GM23248 (cell line): ENCODE results near the gene ADGRL1.

Experiments used
- EZH2 ChIP-seq: fragments of 200-600 bp; sonication (generic); IDR thresholded peaks from 2 replicates; pipeline ENCODE4 v1.6.1; 2018; ENCODE audit warnings: antibody characterized with exemption, mild to moderate bottlenecking; ENCODE audit not compliant: insufficient read depth, poor library complexity, severe bottlenecking
- EZH2phosphoT487 ChIP-seq: fragments of 200-600 bp; sonication (generic); IDR thresholded peaks from 2 replicates; pipeline ENCODE4 v1.6.1; 2018; ENCODE audit warnings: antibody characterized with exemption, moderate library complexity, mild to moderate bottlenecking, low read depth; ENCODE audit not compliant: insufficient read depth

GRCh38 chr19:14136509-14137281, 69.3 kb downstream of the ADGRL1 start, which contains the start of gene ASF1B:
- no peak for TF ChIP-seq EZH2
- TF ChIP-seq EZH2phosphoT487 = no peak
